H1 (cell line): Measurements from ENCODE around the gene LRRC55. TPM values are rescaled to one million over a fixed set of nuclear protein-coding genes. Genes with fewer than 3 reads are reported as not detected.

Experiments used
- CHD7 ChIP-seq: fragments of 300-600 bp; sonication (generic); IDR thresholded peaks from 2 replicates; pipeline ENCODE4 v1.7.1; 2012; ENCODE audit warnings: low read length, moderate library complexity, mild to moderate bottlenecking, inconsistent platforms; ENCODE audit not compliant: insufficient replicate concordance
- RXRA ChIP-seq: IDR thresholded peaks from 2 replicates; pipeline ENCODE4 v1.6.1; 2011; ENCODE audit warnings: low read depth, mild to moderate bottlenecking, low read length, moderate library complexity; ENCODE audit not compliant: insufficient read depth
- SUZ12 ChIP-seq: fragments of 200-600 bp; sonication (generic); IDR thresholded peaks from 2 replicates; pipeline ENCODE4 v1.6.1; 2012; ENCODE audit warnings: mild to moderate bottlenecking, inconsistent platforms, low read length, moderate library complexity, mixed read lengths
- polyA plus RNA-seq, 7 experiments: library from polyadenylated mRNA; depleted of rRNA in 3 of 7; stranded (reverse) in 5 of 7; unstranded in 2 of 7; fragments of >200 nt in 5 of 7; fragments of 200-250 nt in 2 of 7; gene quantifications; 1 replicate in 5 of 7; 2 replicates in 1 of 7; 4 replicates in 1 of 7; pipeline versions ENCODE4 v1.2.1 to v1.2.3, GENCODE V29; 2011 to 2013; ENCODE audit warnings: missing spikeins in 2 of 7, mixed read lengths in 2 of 7
- total RNA-seq: library from RNA; stranded (reverse); fragmentation: NEBNext Ultra II Directional; extraction: Animal tissue kit (Norgen Biotek cat#: 25700); gene quantifications from 2 replicates; pipeline ENCODE4 v1.2.1, GENCODE V29; 2021

LRRC55 gene
- total and polyA plus RNA-seq, 2 of the 8 experiments (the other 6 are each of a cell fraction or from before 2014, with no cell fraction given) = 0.62 to 1.1 TPM

DNA sequence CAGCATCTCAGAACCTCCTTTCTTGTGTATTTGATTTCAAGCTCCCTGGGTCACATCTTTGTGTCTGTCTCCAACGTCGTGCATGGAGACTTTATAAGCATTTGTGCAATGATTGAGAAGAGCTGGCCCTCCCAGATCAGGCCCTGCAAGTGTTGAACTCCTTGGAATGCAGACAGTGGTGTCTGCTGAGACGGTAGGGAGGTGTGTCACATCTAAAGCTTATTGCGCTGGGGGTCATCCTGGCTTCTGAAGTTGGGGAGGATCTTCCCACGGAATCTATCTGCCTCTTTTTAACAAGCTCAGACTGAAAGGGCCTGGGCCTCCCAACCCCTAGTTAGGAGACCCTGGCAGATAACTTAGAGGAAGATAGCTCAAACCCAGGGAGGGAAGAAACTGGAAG lies 48.6 kb downstream of the LRRC55 start (continued):
- TF ChIP-seq CHD7 (no peak), RXRA (no peak), SUZ12 (no peak)
